Calu3 (cell line): Measurements from ENCODE around the gene SLCO3A1. TPM values are rescaled to one million over a fixed set of nuclear protein-coding genes. Genes with fewer than 3 reads are reported as not detected.

Experiments
- BruUV-seq: library from RNA; stranded (reverse); fragments of 400-500 nt; replicated peaks from 2 replicates; lab custom pipeline; 2021; lab: Mats Ljungman, UMichigan
- CTCF ChIA-PET: fragments of 300-600 bp; sonication (Branson Sonifier 250); formaldehyde crosslinking; loops from one replicate; lab custom pipeline; 2022; ENCODE audit warnings: antibody characterized with exemption; lab: Charles Lee
- DNase-seq: peaks from one replicate; pipeline ENCODE4 v3.0.0; 2022
- H3K27ac Mint-ChIP-seq: one replicate; pipeline ENCODE4 v1.8.0; 2022; ENCODE audit warnings: mixed read lengths; ENCODE audit not compliant: unreplicated experiment
- H3K27me3 Mint-ChIP-seq: one replicate; pipeline ENCODE4 v1.8.0; 2022; ENCODE audit warnings: mixed read lengths; ENCODE audit not compliant: unreplicated experiment
- H3K36me3 Mint-ChIP-seq: one replicate; pipeline ENCODE4 v1.8.0; 2022; ENCODE audit warnings: mild to moderate bottlenecking, moderate library complexity, mixed read lengths; ENCODE audit not compliant: insufficient read depth, unreplicated experiment
- H3K4me1 Mint-ChIP-seq: one replicate; pipeline ENCODE4 v1.8.0; 2022; ENCODE audit warnings: mild to moderate bottlenecking, low read depth, mixed read lengths; ENCODE audit not compliant: unreplicated experiment
- H3K4me3 Mint-ChIP-seq: one replicate; pipeline ENCODE4 v1.8.0; 2022; ENCODE audit warnings: mild to moderate bottlenecking, low read depth, moderate library complexity, mixed read lengths; ENCODE audit not compliant: unreplicated experiment
- H3K9me3 Mint-ChIP-seq: one replicate; pipeline ENCODE4 v1.8.0; 2022; ENCODE audit warnings: low read depth, mixed read lengths; ENCODE audit not compliant: unreplicated experiment
- intact Hi-C: fragments of 100-400 bp; cut with micrococcal nuclease; formaldehyde crosslinking; loops from one replicate; pipeline ENCODE4 v1.10.0; 2022; ENCODE audit not compliant: unreplicated experiment
- total RNA-seq: library from RNA; stranded (reverse); gene quantifications from 2 replicates; pipeline ENCODE4 v1.2.3, GENCODE V29; 2022
- TF ChIP-seq, protein P1 (sequence below): fragments of 200-600 bp; IDR thresholded peaks from one replicate; pipeline ENCODE4 v1.8.0; 2022; ENCODE audit warnings: antibody characterized with exemption; ENCODE audit not compliant: unreplicated experiment

SLCO3A1 gene
- total RNA-seq, 1 experiment from 2014 or later: 65.9 TPM

DNA sequence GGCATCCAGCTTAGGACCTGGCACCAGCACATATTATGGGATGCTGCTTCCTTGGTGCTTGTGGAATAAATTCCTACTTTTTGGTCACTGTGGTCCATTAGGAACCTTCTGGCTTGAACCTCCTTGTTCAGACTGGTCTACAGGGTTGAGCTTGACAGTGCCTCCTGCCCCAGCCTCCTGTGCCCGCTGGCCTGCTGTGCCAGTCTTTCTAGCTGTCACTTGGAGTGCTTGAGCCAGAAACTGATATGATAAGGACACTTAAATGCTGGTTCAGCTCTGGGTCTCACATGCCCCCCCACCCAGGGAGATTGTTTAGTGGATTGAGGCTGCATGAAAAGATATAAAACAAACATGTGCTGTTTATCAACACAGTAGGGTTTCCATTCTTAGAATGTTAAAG lies 147.8 kb downstream of the SLCO3A1 start:
- no peak overlapping the region for H3K27ac Mint-ChIP-seq
- no peak overlapping the region for H3K4me3 Mint-ChIP-seq
- no peaks in the 10 kb centered on the region for H3K27me3 Mint-ChIP-seq
- BruUV-seq: no TSS peak
- no peak for DNase-seq
- H3K36me3 Mint-ChIP-seq: no peaks in the 10 kb centered on the region
- TF ChIP-seq, protein P1, sequence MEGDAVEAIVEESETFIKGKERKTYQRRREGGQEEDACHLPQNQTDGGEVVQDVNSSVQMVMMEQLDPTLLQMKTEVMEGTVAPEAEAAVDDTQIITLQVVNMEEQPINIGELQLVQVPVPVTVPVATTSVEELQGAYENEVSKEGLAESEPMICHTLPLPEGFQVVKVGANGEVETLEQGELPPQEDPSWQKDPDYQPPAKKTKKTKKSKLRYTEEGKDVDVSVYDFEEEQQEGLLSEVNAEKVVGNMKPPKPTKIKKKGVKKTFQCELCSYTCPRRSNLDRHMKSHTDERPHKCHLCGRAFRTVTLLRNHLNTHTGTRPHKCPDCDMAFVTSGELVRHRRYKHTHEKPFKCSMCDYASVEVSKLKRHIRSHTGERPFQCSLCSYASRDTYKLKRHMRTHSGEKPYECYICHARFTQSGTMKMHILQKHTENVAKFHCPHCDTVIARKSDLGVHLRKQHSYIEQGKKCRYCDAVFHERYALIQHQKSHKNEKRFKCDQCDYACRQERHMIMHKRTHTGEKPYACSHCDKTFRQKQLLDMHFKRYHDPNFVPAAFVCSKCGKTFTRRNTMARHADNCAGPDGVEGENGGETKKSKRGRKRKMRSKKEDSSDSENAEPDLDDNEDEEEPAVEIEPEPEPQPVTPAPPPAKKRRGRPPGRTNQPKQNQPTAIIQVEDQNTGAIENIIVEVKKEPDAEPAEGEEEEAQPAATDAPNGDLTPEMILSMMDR: no peak
- CTCF ChIA-PET: interaction anchor here (0.6 kb wide), 1 partner anchor 176 kb away, joined by 4 read pairs; no protein-coding TSS in a partner anchor
- H3K4me1 Mint-ChIP-seq: no peaks in the 10 kb centered on the region
- no peaks in the 10 kb centered on the region for H3K9me3 Mint-ChIP-seq
- intact Hi-C loops: no loop called here

DNA sequence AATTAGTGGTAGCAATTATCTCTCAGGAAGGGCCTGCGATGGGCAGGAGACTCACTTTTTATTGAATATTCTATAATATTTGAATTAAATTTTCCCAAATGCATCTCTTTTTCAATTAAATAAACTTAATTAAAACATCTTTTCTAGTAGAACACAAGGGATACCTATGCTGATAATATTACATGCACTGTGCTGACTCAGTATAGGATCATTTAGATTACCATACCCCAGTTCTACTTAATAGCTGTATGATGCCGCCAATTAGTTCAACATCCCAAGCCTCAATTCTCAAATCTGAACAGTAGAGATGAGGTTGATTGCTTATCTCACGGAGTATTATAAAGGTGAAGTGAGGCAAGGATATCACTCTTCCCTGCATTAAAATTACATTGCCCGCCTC lies 149.2 kb downstream of the SLCO3A1 start:
- intact Hi-C loops: no loop called here
- peaks cover 8% of the 10 kb centered on the region for H3K4me1 Mint-ChIP-seq
- CTCF ChIA-PET: no interaction called here
- BruUV-seq: no TSS peak
- no peaks in the 10 kb centered on the region for H3K36me3 Mint-ChIP-seq
- no peak overlapping the region for H3K4me3 Mint-ChIP-seq
- H3K9me3 Mint-ChIP-seq: no peaks in the 10 kb centered on the region
- no peak overlapping the region for H3K27ac Mint-ChIP-seq
- TF ChIP-seq, protein P1: no peak
- DNase-seq: no peak
- H3K27me3 Mint-ChIP-seq: no peaks in the 10 kb centered on the region

GRCh38 chr15:92003515-92004067 lies 150.1 kb downstream of the SLCO3A1 start:
- Mint-ChIP-seq H3K4me1 (peaks cover 8% of the 10 kb centered on the region), H3K4me3 (no peak overlapping the region), H3K27ac (no peak overlapping the region), H3K27me3 (no peaks in the 10 kb centered on the region), H3K9me3 (no peaks in the 10 kb centered on the region), H3K36me3 (no peaks in the 10 kb centered on the region)
- DNase-seq: no peak
- CTCF ChIA-PET: interaction anchor here (0.6 kb wide), 1 partner anchor 1167 kb away, joined by 5 read pairs; no protein-coding TSS in a partner anchor
- intact Hi-C loops: no loop called here
- TF ChIP-seq, protein P1: no peak
- no TSS peak for BruUV-seq

- DNase-seq: no peak
- no peaks in the 10 kb centered on the region for H3K27me3 Mint-ChIP-seq
- H3K4me3 Mint-ChIP-seq: no peak overlapping the region
- no peak overlapping the region for H3K27ac Mint-ChIP-seq
- intact Hi-C loops: no loop called here
- CTCF ChIA-PET: no interaction called here
- no TSS peak for BruUV-seq
- H3K4me1 Mint-ChIP-seq: peaks cover 17% of the 10 kb centered on the region
- no peaks in the 10 kb centered on the region for H3K9me3 Mint-ChIP-seq
- TF ChIP-seq, protein P1: no peak
- no peaks in the 10 kb centered on the region for H3K36me3 Mint-ChIP-seq
Measured at GRCh38 chr15:92005154-92005553, 151.6 kb downstream of the SLCO3A1 start.
